ENCODE measurements around the gene TRIO.

Gene TRIO

GRCh38 chr5:14297697-14298096 is 154.6 kb downstream of the TRIO start:
- DNase-seq (ENCODE audit: low spot score): no peak

- no peak for DNase-seq (ENCODE audit: low spot score)
Measured at GRCh38 chr5:14298126-14298847, 155.1 kb downstream of the TRIO start.

GRCh38 chr5:14299666-14300065 is 156.5 kb downstream of the TRIO start:
- no peak for DNase-seq (ENCODE audit: low spot score)

GRCh38 chr5:14301186-14301585 is 158.0 kb downstream of the TRIO start:
- DNase-seq (ENCODE audit: low spot score): no peak

- no peak for DNase-seq (ENCODE audit: low spot score)
Measured at GRCh38 chr5:14302330-14302729, 159.2 kb downstream of the TRIO start.

GRCh38 chr5:14305045-14305444 is 161.9 kb downstream of the TRIO start:
- DNase-seq (ENCODE audit: low spot score): peak; percentile 24

- DNase-seq (ENCODE audit: low spot score): no peak
Measured at GRCh38 chr5:14306329-14306815, 163.2 kb downstream of the TRIO start.

GRCh38 chr5:14308384-14309154 is 165.4 kb downstream of the TRIO start:
- no peak for DNase-seq (ENCODE audit: low spot score)

- no peak for DNase-seq (ENCODE audit: low spot score)
Measured at GRCh38 chr5:14309199-14309598, 166.1 kb downstream of the TRIO start.

GRCh38 chr5:14309878-14310531 is 166.9 kb downstream of the TRIO start:
- DNase-seq (ENCODE audit: low spot score): no peak

GRCh38 chr5:14310901-14311300 is 167.8 kb downstream of the TRIO start:
- no peak for DNase-seq (ENCODE audit: low spot score)

GRCh38 chr5:14313986-14314690 is 171.0 kb downstream of the TRIO start:
- DNase-seq (ENCODE audit: low spot score): no peak

GRCh38 chr5:14316471-14316870 is 173.3 kb downstream of the TRIO start:
- peak; percentile 20 for DNase-seq (ENCODE audit: low spot score)

GRCh38 chr5:14319102-14319501 is 176.0 kb downstream of the TRIO start:
- DNase-seq (ENCODE audit: low spot score): no peak

- no peak for DNase-seq (ENCODE audit: low spot score)
Measured at GRCh38 chr5:14321936-14322335, 178.8 kb downstream of the TRIO start.

- no peak for DNase-seq (ENCODE audit: low spot score)
Measured at GRCh38 chr5:14322437-14323187, 179.5 kb downstream of the TRIO start.

- no peak for DNase-seq (ENCODE audit: low spot score)
Measured at GRCh38 chr5:14323466-14323865, 180.3 kb downstream of the TRIO start.

GRCh38 chr5:14325369-14325768 is 182.2 kb downstream of the TRIO start:
- no peak for DNase-seq (ENCODE audit: low spot score)

- no peak for DNase-seq (ENCODE audit: low spot score)
Measured at GRCh38 chr5:14326035-14326903, 183.1 kb downstream of the TRIO start.

GRCh38 chr5:14327624-14328023 is 184.5 kb downstream of the TRIO start:
- DNase-seq (ENCODE audit: low spot score): no peak
